NOMO-1 treated with DMSO at 0.1 percent for 48 hours (cell line): Measurements from ENCODE around the gene MRPL42.
"Not testable (repeated sequence)": the region's sequence is repeated elsewhere in the genome, so short reads cannot be mapped to it uniquely, and the experiment has no call there.

Experiments
- DNase-seq: peaks from one replicate; lab custom pipeline; 2025; ENCODE audit not compliant: unreplicated experiment; lab: John Stamatoyannopoulos, UW

The MRPL42 gene

GRCh38 chr12:93540466-93540865 lies 73.2 kb downstream of the MRPL42 start:
- no peak for DNase-seq

- no peak for DNase-seq
Measured at GRCh38 chr12:93541578-93542225, 74.4 kb downstream of the MRPL42 start.

- no peak for DNase-seq
Measured at GRCh38 chr12:93547778-93548177, 80.5 kb downstream of the MRPL42 start.

- no peak for DNase-seq
Measured at GRCh38 chr12:93549174-93549573, 81.9 kb downstream of the MRPL42 start.

GRCh38 chr12:93550748-93551611 lies 83.7 kb downstream of the MRPL42 start:
- no peak for DNase-seq

GRCh38 chr12:93552427-93552826 lies 85.1 kb downstream of the MRPL42 start:
- DNase-seq: no peak

GRCh38 chr12:93557879-93558278 lies 90.6 kb downstream of the MRPL42 start:
- not testable (repeated sequence) for DNase-seq

GRCh38 chr12:93558685-93559084 lies 91.4 kb downstream of the MRPL42 start:
- not testable (repeated sequence) for DNase-seq

- DNase-seq: no peak
Measured at GRCh38 chr12:93563807-93564538, 96.7 kb downstream of the MRPL42 start.

- no peak for DNase-seq
Measured at GRCh38 chr12:93565760-93566159, 98.4 kb downstream of the MRPL42 start.
